22Rv1 (cell line): ENCODE results near the gene PHB1.

Experiments
- H3K27ac ChIP-seq: fragments of 450-650 bp; 2 replicates; pipeline ENCODE4 v1.5.1; 2017
- ZFX ChIP-seq: fragments of 450-650 bp; IDR thresholded peaks from 2 replicates; pipeline ENCODE4 v1.6.1; 2017; ENCODE audit warnings: antibody characterized with exemption, borderline replicate concordance
- TF ChIP-seq, protein P1 (sequence below): fragments of 450-650 bp; IDR thresholded peaks from 2 replicates; pipeline ENCODE4 v1.5.1; 2017; ENCODE audit warnings: mild to moderate bottlenecking

Gene PHB1

DNA sequence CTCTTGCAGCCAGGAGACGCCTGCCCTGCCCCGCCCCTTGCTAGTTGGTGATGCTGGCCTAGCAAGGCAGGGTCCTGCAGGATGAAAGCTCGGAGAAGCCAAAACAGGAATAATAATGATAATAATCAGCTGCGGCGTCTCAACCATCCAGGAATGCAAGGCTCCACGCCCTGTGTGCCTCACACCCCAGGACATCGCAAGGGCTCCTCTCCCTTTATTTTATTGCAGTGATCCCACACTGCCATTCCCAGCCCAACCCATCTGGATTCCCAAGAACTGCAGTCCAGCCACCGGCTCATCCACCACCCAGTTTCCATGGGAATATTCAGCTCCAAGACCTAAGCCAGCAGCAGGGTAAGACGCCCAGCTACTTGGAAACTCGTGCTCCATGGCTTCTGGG is 31.6 kb downstream of the PHB1 start:
- TF ChIP-seq, protein P1, sequence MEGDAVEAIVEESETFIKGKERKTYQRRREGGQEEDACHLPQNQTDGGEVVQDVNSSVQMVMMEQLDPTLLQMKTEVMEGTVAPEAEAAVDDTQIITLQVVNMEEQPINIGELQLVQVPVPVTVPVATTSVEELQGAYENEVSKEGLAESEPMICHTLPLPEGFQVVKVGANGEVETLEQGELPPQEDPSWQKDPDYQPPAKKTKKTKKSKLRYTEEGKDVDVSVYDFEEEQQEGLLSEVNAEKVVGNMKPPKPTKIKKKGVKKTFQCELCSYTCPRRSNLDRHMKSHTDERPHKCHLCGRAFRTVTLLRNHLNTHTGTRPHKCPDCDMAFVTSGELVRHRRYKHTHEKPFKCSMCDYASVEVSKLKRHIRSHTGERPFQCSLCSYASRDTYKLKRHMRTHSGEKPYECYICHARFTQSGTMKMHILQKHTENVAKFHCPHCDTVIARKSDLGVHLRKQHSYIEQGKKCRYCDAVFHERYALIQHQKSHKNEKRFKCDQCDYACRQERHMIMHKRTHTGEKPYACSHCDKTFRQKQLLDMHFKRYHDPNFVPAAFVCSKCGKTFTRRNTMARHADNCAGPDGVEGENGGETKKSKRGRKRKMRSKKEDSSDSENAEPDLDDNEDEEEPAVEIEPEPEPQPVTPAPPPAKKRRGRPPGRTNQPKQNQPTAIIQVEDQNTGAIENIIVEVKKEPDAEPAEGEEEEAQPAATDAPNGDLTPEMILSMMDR, result no peak
- no peak for TF ChIP-seq ZFX
- H3K27ac ChIP-seq, result no peak overlapping the region

DNA sequence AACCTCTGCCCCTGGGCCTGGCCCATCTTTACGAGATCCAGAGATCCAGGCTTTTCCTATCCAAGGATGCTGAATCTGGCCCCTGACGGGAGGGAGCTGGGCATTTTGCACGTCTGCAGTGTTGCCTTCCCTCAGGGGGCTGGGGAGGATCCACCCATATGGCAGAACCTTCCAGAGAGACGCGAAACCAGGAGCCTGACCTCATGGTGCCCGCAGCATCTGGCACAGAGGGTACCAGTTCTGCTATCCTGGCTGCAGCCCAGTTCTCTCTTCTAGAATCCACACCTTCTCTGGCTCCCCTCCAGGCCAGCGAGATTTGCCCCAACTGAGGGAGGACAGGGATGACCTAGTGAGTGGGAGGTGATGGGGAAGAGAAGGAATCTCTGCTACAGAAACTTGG is 32.1 kb downstream of the PHB1 start:
- TF ChIP-seq, protein P1, result no peak
- no peak for TF ChIP-seq ZFX
- H3K27ac ChIP-seq, result no peak overlapping the region

DNA sequence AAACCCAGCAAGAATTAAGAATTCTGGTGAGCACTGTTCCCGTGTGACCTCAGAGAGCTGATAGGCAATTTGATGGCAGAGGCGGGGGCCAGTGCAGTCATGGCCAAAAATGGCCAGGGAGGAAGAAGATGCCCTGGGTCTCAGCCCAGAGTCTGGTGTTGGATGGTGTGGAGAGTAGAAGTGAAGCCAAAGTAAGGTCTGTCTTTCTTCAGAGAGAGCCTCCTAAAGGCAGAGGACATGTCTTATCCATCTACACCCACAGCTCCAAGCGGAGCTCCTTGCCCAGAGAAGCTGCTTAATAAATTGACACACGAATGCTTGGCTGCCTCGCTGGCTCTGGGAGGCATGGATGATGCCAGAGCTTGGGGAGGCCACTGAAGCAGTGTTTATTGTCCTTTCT is 32.9 kb downstream of the PHB1 start:
- H3K27ac ChIP-seq, result no peak overlapping the region
- no peak for TF ChIP-seq ZFX
- TF ChIP-seq, protein P1, result no peak

DNA sequence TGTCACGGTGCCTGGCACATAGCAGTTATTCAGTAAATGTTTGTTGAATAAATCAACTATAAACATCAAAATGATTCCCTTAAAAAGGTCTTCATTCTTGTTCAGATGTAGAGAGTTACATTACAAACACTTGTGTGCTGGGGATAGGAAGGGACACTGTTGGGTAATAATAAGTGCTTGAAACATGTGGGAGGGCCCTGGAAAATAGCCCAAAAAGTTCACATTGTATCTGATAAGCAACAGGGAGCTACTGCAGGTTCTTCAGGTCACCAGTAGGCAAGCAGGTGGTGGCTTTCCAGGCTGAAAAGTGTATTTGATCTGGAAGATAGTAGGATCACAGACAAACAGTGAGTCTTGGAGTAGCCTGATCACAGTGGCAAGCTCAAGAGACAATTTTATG is 33.6 kb downstream of the PHB1 start:
- no peak overlapping the region for H3K27ac ChIP-seq
- no peak for TF ChIP-seq ZFX
- TF ChIP-seq, protein P1, result no peak

DNA sequence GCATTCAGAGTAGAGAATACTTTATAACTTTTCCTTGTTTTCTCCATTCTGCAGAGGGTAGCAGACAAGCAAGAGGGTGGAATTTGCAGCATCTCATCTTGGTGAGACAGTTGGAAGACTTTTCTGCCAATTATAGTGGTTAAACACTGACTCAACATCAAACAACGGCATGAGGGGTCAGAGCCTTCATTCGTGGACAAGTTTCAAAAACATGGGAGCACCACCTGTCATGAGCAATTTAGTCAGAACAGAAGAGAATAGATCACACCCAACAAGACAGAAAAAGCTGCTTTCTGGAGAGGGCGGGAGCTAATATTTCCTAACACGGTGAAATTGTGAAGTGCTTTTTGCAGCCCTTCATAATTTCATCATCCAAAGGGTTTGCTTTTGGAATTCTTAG is 34.8 kb downstream of the PHB1 start:
- H3K27ac ChIP-seq, result no peak overlapping the region
- TF ChIP-seq ZFX, result no peak
- TF ChIP-seq, protein P1, result no peak

DNA sequence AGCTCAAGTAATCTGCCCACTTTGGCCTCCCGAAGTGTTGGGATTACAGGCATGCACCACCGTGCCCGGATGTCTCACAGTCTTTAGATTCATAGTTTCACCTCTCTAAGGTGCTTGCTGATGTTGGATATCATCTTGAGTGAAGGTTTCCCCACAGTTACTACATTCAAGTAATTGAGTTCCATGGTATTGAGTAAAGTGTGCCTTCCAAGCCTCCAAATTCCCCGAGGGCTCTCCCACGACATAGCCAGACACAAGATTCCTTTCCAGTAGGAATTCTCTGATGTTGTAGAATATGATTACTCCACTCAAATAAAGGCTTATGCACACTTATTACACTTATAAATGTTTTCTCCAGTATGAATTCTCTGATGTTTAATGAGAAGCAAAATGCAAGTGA is 36.4 kb downstream of the PHB1 start:
- H3K27ac ChIP-seq, result no peak overlapping the region
- TF ChIP-seq ZFX, result no peak
- TF ChIP-seq, protein P1, result no peak

DNA sequence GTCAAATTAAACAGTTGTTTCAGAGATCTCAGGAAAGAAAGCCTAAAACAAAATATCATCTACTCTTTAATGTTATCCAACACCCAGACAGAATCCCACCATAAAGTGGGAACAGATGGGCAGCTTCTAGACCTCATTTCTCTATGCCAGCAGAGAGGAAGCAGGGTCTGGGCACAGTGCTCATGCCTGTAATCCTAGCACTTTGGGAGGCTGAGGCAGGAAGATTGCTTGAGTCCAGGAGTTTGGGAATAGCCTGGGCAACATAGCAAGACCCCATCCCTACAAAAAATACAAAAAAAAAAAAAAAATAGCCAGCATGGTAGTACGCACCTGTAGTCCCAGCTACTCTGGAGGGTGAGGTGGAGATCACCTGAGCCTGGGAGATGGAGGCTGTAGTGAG is 39.1 kb downstream of the PHB1 start:
- TF ChIP-seq, protein P1, result no peak
- TF ChIP-seq ZFX, result no peak
- no peak overlapping the region for H3K27ac ChIP-seq
